HepG2 (cell line): ENCODE data around the gene CCNYL1. TPM values are rescaled to one million over a fixed set of nuclear protein-coding genes. Genes with fewer than 3 reads are reported as not detected.

Experiments
- GPBP1L1 ChIP-seq: sonication (generic); formaldehyde crosslinking; IDR thresholded peaks from 2 replicates; pipeline ENCODE4 v1.5.0; 2020; ENCODE audit warnings: mild to moderate bottlenecking, missing genetic modification reagents
- HOXA9 ChIP-seq: sonication (generic); formaldehyde crosslinking; IDR thresholded peaks from 2 replicates; pipeline ENCODE4 v1.8.1; 2022; ENCODE audit warnings: missing genetic modification reagents, mild to moderate bottlenecking, moderate library complexity, borderline replicate concordance
- MED8 ChIP-seq: sonication (generic); formaldehyde crosslinking; IDR thresholded peaks from 2 replicates; pipeline ENCODE4 v1.8.1; 2023; ENCODE audit warnings: mild to moderate bottlenecking, missing genetic modification reagents; ENCODE audit not compliant: insufficient replicate concordance
- PAF1 ChIP-seq: IDR thresholded peaks from 2 replicates; pipeline ENCODE4 v1.6.1; 2016; ENCODE audit warnings: missing genetic modification reagents, missing compliant biosample characterization
- PLRG1 ChIP-seq: fragments of 450-650 bp; conservative IDR thresholded peaks from 2 replicates; pipeline ENCODE4 v1.6.1; 2016
- POGZ ChIP-seq: sonication (generic); formaldehyde crosslinking; IDR thresholded peaks from 2 replicates; pipeline ENCODE4 v1.4.0; 2020; ENCODE audit warnings: mild to moderate bottlenecking, missing genetic modification reagents
- POLR2AphosphoS5 ChIP-seq: IDR thresholded peaks from 2 replicates; pipeline ENCODE4 v1.6.1; 2012; ENCODE audit warnings: low read depth, low read length
- RBFOX2 ChIP-seq: fragments of 200-400 bp; formaldehyde crosslinking; IDR thresholded peaks from 2 replicates; pipeline ENCODE4 v1.6.1; 2017; ENCODE audit warnings: low read depth, mild to moderate bottlenecking, low read length
- ZBTB43 ChIP-seq: sonication (generic); formaldehyde crosslinking; conservative IDR thresholded peaks from 2 replicates; pipeline ENCODE4 v1.4.0; 2020; ENCODE audit warnings: missing genetic modification reagents
- ZC3H13 ChIP-seq: sonication (generic); formaldehyde crosslinking; IDR thresholded peaks from 2 replicates; pipeline ENCODE4 v1.8.1; 2023; ENCODE audit warnings: mild to moderate bottlenecking, missing genetic modification reagents, moderate library complexity
- ZNF451 ChIP-seq: sonication (generic); formaldehyde crosslinking; IDR thresholded peaks from 2 replicates; pipeline ENCODE4 v1.5.0; 2020; ENCODE audit warnings: mild to moderate bottlenecking, missing genetic modification reagents
- ZSCAN9 ChIP-seq: IDR thresholded peaks from 2 replicates; pipeline ENCODE4 v1.6.1; 2016; ENCODE audit warnings: borderline replicate concordance
- polyA plus RNA-seq, 8 experiments: library from polyadenylated mRNA; depleted of rRNA in 3 of 8; stranded (reverse) in 7 of 8; unstranded in 1 of 8; fragments of >200 nt; fragmentation: Illumina TruSeq in 4 of 8; extraction: Trizol in 4 of 8; gene quantifications; 2 replicates each; pipeline versions ENCODE4 v1.2.1 to v1.2.3, GENCODE V29; 2011 to 2016; ENCODE audit warnings: low read depth in 4 of 8, missing spikeins in 1 of 8, mixed read lengths in 1 of 8; ENCODE audit not compliant: insufficient read depth in 1 of 8
- total RNA-seq, 5 experiments: library from RNA; depleted of rRNA; stranded (reverse); fragments of >200 nt; fragmentation: Illumina TruSeq; extraction: Trizol; gene quantifications; 2 replicates each; pipeline ENCODE4 v1.2.3, GENCODE V29; 2016; ENCODE audit warnings: low read depth in 1 of 5
- TF ChIP-seq, protein P1 (sequence below): sonication (generic); formaldehyde crosslinking; IDR thresholded peaks from 2 replicates; pipeline ENCODE4 v1.8.0; 2022; ENCODE audit warnings: low read depth, missing genetic modification reagents
- TF ChIP-seq, protein P2 (sequence below): sonication (generic); formaldehyde crosslinking; IDR thresholded peaks from 2 replicates; pipeline ENCODE4 v1.8.0; 2022; ENCODE audit warnings: mild to moderate bottlenecking, missing genetic modification reagents, borderline replicate concordance
- TF ChIP-seq, protein P3 (sequence below), 2 experiments: sonication (generic) in 1 of 2; formaldehyde crosslinking in 1 of 2; IDR thresholded peaks; 2 replicates each; pipeline versions ENCODE4 v1.4.0 to v1.6.1; 2016 to 2020; ENCODE audit warnings: borderline replicate concordance in 1 of 2, low read depth in 1 of 2, mild to moderate bottlenecking in 1 of 2, missing genetic modification reagents in 1 of 2

CCNYL1 gene
- total and polyA plus RNA-seq, 2 of the 13 experiments (the other 11 are each of a cell fraction or from before 2014, with no cell fraction given), result 12.5 to 16.2 TPM

DNA sequence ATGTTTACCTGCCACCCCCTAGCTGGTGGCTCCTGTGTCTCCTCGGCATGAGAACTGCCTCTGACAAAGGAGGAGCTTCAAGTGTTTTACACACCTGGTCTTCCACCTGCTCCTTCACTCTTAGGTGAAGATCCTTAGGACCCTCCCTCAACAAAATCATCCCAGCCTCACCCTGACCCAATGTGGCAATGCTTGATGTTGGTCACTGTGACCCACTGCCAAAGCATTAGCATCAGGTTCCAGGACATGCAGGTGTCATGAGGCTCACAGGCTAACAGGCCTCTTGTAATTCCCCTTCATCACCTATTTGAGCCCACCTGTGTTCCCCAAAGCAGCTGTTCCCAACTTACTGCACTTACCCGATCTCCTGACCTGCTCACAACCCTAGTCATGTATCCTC, 48.5 kb downstream of the CCNYL1 start (continued):
- no peak for TF ChIP-seq PLRG1
- no peak for TF ChIP-seq ZNF451 (CRISPR knock-in tag)
- TF ChIP-seq RBFOX2, result peak; percentile 48
- peak; percentile 83; the same call in 1 of the 2 replicates for TF ChIP-seq PAF1 (CRISPR knock-in tag)
- no peak for TF ChIP-seq MED8 (CRISPR knock-in tag)
- peak; percentile 41 for TF ChIP-seq POLR2AphosphoS5
- TF ChIP-seq, protein P1, sequence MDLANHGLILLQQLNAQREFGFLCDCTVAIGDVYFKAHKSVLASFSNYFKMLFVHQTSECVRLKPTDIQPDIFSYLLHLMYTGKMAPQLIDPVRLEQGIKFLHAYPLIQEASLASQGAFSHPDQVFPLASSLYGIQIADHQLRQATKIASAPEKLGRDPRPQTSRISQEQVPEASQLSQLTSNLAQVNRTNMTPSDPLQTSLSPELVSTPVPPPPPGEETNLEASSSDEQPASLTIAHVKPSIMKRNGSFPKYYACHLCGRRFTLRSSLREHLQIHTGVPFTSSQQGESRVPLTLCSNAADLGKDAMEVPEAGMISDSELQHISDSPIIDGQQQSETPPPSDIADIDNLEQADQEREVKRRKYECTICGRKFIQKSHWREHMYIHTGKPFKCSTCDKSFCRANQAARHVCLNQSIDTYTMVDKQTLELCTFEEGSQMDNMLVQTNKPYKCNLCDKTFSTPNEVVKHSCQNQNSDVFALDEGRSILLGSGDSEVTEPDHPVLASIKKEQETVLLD (CRISPR knock-in tag), result no peak
- TF ChIP-seq ZBTB43 (CRISPR knock-in tag), result no peak
- TF ChIP-seq POGZ, result no peak
- TF ChIP-seq HOXA9 (CRISPR knock-in tag), result no peak
- peak; percentile 76 for TF ChIP-seq ZC3H13 (CRISPR knock-in tag)
- TF ChIP-seq, protein P2, sequence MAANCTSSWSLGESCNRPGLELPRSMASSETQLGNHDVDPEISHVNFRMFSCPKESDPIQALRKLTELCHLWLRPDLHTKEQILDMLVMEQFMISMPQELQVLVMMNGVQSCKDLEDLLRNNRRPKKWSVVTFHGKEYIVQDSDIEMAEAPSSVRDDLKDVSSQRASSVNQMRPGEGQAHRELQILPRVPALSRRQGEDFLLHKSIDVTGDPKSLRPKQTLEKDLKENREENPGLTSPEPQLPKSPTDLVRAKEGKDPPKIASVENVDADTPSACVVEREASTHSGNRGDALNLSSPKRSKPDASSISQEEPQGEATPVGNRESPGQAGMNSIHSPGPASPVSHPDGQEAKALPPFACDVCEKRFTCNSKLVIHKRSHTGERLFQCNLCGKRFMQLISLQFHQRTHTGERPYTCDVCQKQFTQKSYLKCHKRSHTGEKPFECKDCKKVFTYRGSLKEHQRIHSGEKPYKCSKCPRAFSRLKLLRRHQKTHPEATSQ, result no peak
- no peak for TF ChIP-seq ZSCAN9 (CRISPR knock-in tag)
- TF ChIP-seq, protein P3, sequence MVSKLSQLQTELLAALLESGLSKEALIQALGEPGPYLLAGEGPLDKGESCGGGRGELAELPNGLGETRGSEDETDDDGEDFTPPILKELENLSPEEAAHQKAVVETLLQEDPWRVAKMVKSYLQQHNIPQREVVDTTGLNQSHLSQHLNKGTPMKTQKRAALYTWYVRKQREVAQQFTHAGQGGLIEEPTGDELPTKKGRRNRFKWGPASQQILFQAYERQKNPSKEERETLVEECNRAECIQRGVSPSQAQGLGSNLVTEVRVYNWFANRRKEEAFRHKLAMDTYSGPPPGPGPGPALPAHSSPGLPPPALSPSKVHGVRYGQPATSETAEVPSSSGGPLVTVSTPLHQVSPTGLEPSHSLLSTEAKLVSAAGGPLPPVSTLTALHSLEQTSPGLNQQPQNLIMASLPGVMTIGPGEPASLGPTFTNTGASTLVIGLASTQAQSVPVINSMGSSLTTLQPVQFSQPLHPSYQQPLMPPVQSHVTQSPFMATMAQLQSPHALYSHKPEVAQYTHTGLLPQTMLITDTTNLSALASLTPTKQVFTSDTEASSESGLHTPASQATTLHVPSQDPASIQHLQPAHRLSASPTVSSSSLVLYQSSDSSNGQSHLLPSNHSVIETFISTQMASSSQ (IDR thresholded peaks at IDR 0.05; ENCODE audit: low read depth), result no peak
- TF ChIP-seq, protein P3 (CRISPR knock-in tag; IDR thresholded peaks at IDR 0.05; ENCODE audit: borderline replicate concordance), result no peak
- no peak for TF ChIP-seq GPBP1L1 (CRISPR knock-in tag)
